Gastroesophageal sphincter (tissue), 4 donors: ENCODE data around the gene ARHGAP26. TPM values are rescaled to one million over a fixed set of nuclear protein-coding genes. Genes with fewer than 3 reads are reported as not detected.
A peak's percentile ranks its signal among the peaks of the same experiment; 100 is the strongest.

Experiments
- ATAC-seq: fragments of 150-250 bp; one replicate; pipeline ENCODE4 v1.9.1; 2016; ENCODE audit warnings: mild to moderate bottlenecking, moderate library complexity
- H3K27ac ChIP-seq, 4 donors: fragments of 200-600 bp; sonication (generic) in 3 of 4; 1 replicate in 3 of 4; 2 replicates in 1 of 4; pipeline ENCODE4 v1.5.1; 2016 to 2019
- H3K27me3 ChIP-seq: fragments of 200-600 bp; sonication (generic); one replicate; pipeline ENCODE4 v1.5.1; 2019
- H3K36me3 ChIP-seq, 2 donors: fragments of 200-600 bp; sonication (generic); one replicate each; pipeline ENCODE4 v1.5.1; 2019; ENCODE audit warnings: control low read depth in 1 of 2
- H3K4me1 ChIP-seq, 3 donors: fragments of 200-600 bp; sonication (generic); 1 replicate in 2 of 3; 2 replicates in 1 of 3; pipeline ENCODE4 v1.5.1; 2016 to 2019; ENCODE audit warnings: control low read depth in 2 of 3
- H3K4me3 ChIP-seq, 2 donors: fragments of 200-600 bp; sonication (generic); one replicate each; pipeline ENCODE4 v1.5.1; 2019; ENCODE audit warnings: mild to moderate bottlenecking in 1 of 2, moderate library complexity in 1 of 2
- H3K9me3 ChIP-seq, 3 donors: fragments of 200-600 bp; sonication (generic); one replicate each; pipeline ENCODE4 v1.5.1; 2017 to 2019; ENCODE audit warnings: control low read depth in 2 of 3
- CTCF ChIP-seq, 4 experiments: fragments of 200-600 bp in 2 of 4; fragments of 450-650 bp in 2 of 4; sonication (generic) in 1 of 4; IDR thresholded peaks; one replicate each; pipeline ENCODE4 v1.5.1; 2017 to 2019; ENCODE audit warnings: antibody characterized with exemption in 4 of 4, mild to moderate bottlenecking in 2 of 4, moderate library complexity in 2 of 4
- EP300 ChIP-seq: sonication (generic); formaldehyde crosslinking; IDR thresholded peaks from one replicate; pipeline ENCODE4 v1.6.1; 2017; ENCODE audit warnings: antibody characterized with exemption, mild to moderate bottlenecking
- POLR2A ChIP-seq, 2 donors: fragments of 450-650 bp; IDR thresholded peaks; one replicate each; pipeline ENCODE4 v1.6.1; 2017; ENCODE audit warnings: antibody characterized with exemption in 2 of 2, mild to moderate bottlenecking in 2 of 2, moderate library complexity in 1 of 2
- POLR2AphosphoS5 ChIP-seq: sonication (generic); formaldehyde crosslinking; IDR thresholded peaks from one replicate; pipeline ENCODE4 v1.6.1; 2017; ENCODE audit warnings: antibody characterized with exemption
- WGBS, 2 donors: methylation state at CpG; one replicate each; pipeline ENCODE4 v1.1.5; 2018; ENCODE audit warnings: low coverage in 1 of 2; 5-methylcytosine and 5-hydroxymethylcytosine counted together
- total RNA-seq, 4 donors: library from RNA; depleted of rRNA; stranded (reverse); fragments of >200 nt; gene quantifications; one replicate each; pipeline ENCODE4 v1.1.0, GENCODE V29; 2016

ARHGAP26 gene
- total RNA-seq, 4 donors from 2014 or later: 15.2 to 41.7 (median 31.7) TPM

GRCh38 chr5:143209881-143210395, 439.8 kb downstream of the ARHGAP26 start:
- Histone ChIP-seq H3K4me1 (peaks cover 0 to 44% (median 5%) of the 10 kb centered on the region in 3 donors), H3K27ac (no peak overlapping the region), H3K9me3 (no peaks in the 10 kb centered on the region), H3K36me3 (peaks cover 0 to 6% of the 10 kb centered on the region in 2 donors), H3K27me3 (no peaks in the 10 kb centered on the region), H3K4me3 (no peak overlapping the region)
- ATAC-seq: no peak
- TF ChIP-seq EP300 (no peak), POLR2A (IDR thresholded peaks at IDR 0.05) (no peak), CTCF (IDR thresholded peaks at IDR 0.05) (no peak), POLR2AphosphoS5 (no peak)
- 83 to 94% methylated on average over 7 to 11 of the region's 11 CpGs for WGBS, 2 donors

- Histone ChIP-seq H3K36me3 (peaks cover 0 to 9% of the 10 kb centered on the region in 2 donors), H3K27me3 (no peaks in the 10 kb centered on the region), H3K4me1 (peaks cover 0 to 39% (median 5%) of the 10 kb centered on the region in 3 donors), H3K27ac (no peak overlapping the region), H3K4me3 (no peak overlapping the region), H3K9me3 (no peaks in the 10 kb centered on the region)
- TF ChIP-seq POLR2AphosphoS5 (no peak), POLR2A (IDR thresholded peaks at IDR 0.05) (no peak), CTCF (IDR thresholded peaks at IDR 0.05) (no peak), EP300 (no peak)
- WGBS, 2 donors: 95 to 100% methylated on average over 3 to 4 of the region's 4 CpGs
- no peak for ATAC-seq
Measured at GRCh38 chr5:143210576-143210975, 440.4 kb downstream of the ARHGAP26 start.

- Histone ChIP-seq H3K27me3 (no peaks in the 10 kb centered on the region), H3K9me3 (no peaks in the 10 kb centered on the region), H3K27ac (no peak overlapping the region), H3K4me3 (no peak overlapping the region), H3K4me1 (peaks cover 0 to 30% (median 5%) of the 10 kb centered on the region in 3 donors), H3K36me3 (peaks cover 0 to 23% of the 10 kb centered on the region in 2 donors)
- ATAC-seq: no peak
- TF ChIP-seq POLR2AphosphoS5: no peak
- TF ChIP-seq EP300: no peak
- TF ChIP-seq POLR2A (IDR thresholded peaks at IDR 0.05): no peak
- TF ChIP-seq CTCF (IDR thresholded peaks at IDR 0.05): no peak
- 57 to 72% methylated on average over 1 of the region's 1 CpG for WGBS, 2 donors
Measured at GRCh38 chr5:143212261-143212660, 442.1 kb downstream of the ARHGAP26 start.

- peak overlapping the region in 1 of 4 donors; percentile 14 for H3K27ac ChIP-seq
- ATAC-seq: no peak
- TF ChIP-seq EP300: no peak
- no peak for TF ChIP-seq POLR2AphosphoS5
- no peak for TF ChIP-seq POLR2A (IDR thresholded peaks at IDR 0.05)
- TF ChIP-seq CTCF (IDR thresholded peaks at IDR 0.05): no peak
- no peak overlapping the region for H3K4me3 ChIP-seq
- H3K36me3 ChIP-seq: peaks cover 0 to 27% of the 10 kb centered on the region in 2 donors
- H3K9me3 ChIP-seq: no peaks in the 10 kb centered on the region
- H3K27me3 ChIP-seq: no peaks in the 10 kb centered on the region
- H3K4me1 ChIP-seq: peaks cover 0 to 23% (median 5%) of the 10 kb centered on the region in 3 donors
- 58 to 72% methylated on average over 5 to 6 of the region's 6 CpGs for WGBS, 2 donors
Measured at GRCh38 chr5:143213231-143213850, 443.2 kb downstream of the ARHGAP26 start.

- Histone ChIP-seq H3K27ac (peak overlapping the region in 1 of 4 donors; percentile 14), H3K9me3 (no peaks in the 10 kb centered on the region)
- no peak for ATAC-seq
Measured at GRCh38 chr5:143213851-143214363, 443.7 kb downstream of the ARHGAP26 start.

More at GRCh38 chr5:143213851-143214363, 443.7 kb downstream of the ARHGAP26 start:
- Histone ChIP-seq H3K4me1 (peaks cover 0 to 23% (median 5%) of the 10 kb centered on the region in 3 donors), H3K36me3 (peaks cover 0 to 27% of the 10 kb centered on the region in 2 donors), H3K4me3 (no peak overlapping the region), H3K27me3 (no peaks in the 10 kb centered on the region)
- WGBS, 2 donors: 50 to 78% methylated on average over 8 of the region's 12 CpGs
- TF ChIP-seq POLR2A (IDR thresholded peaks at IDR 0.05) (no peak), EP300 (no peak), CTCF (IDR thresholded peaks at IDR 0.05) (no peak), POLR2AphosphoS5 (no peak)
